Epidermal melanocyte (primary cell): ENCODE data around the gene OSBPL5.

Source experiments
- DNase-seq: peaks from one replicate; pipeline ENCODE4 v3.0.0; 2011; ENCODE audit warnings: low spot score; ENCODE audit not compliant: insufficient read length

Gene OSBPL5

DNA sequence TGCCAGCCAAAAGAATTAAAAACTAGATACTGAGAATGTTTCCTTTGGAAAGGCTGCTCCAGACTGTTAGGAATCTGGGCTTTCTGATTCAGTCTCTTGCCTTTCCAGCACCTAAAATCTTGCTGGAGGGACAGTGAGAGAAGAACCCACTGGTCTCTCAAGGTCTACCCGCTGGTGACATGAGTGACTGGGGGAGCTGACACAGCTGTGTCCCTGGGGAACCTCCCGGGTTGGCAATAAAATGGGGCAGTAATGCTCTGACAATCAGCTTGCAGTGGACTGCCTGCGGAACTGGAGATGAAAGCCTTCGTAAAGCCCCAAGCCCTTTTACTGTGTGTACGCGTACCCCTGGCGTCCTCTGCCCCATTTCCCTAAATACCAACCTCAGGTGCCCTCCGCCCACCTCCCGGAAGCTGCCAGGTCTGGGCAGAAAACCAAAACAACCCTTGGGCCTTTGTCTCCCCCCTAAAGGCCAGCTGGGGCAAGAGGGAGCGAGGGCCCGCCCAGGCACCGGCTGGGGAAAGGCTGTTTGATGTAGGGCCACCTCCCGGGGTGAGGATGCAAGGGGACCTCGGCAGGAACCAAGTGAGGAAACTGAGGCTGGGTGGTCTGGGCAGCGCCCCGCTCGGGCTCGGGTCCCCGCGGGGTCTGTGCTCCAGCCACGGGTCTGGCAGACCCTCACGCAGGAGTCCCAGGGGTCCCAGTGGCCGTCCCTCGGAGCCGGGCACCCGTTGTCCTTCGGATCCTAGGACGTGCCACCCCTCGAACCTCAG lies 108.6 kb downstream of the OSBPL5 start:
- DNase-seq = no peak

DNA sequence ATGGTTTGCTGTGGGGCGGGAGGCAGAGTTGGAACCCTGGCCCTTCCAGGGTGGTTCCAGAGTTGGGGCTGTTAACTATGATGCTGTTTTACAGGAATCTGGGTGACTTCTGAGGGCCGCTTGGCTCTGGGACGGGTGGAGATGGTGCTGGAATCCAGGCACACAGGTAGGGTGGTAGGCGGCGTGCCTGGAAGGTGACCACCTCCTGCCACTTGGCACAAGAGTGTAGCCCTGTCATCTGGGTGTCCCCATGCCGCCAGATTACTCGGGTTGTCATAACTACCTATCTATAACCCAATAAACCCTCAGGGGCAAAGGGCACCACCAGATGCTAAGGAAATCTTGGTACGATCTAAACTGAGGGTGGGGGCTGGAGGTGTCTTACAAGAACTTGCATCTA lies 109.2 kb downstream of the OSBPL5 start:
- no peak for DNase-seq

GRCh38 chr11:3052567-3052966 lies 112.5 kb downstream of the OSBPL5 start:
- no peak for DNase-seq

- DNase-seq = no peak
These were observed 113.0 kb downstream of the OSBPL5 start for GRCh38 chr11:3052109-3052479.

DNA sequence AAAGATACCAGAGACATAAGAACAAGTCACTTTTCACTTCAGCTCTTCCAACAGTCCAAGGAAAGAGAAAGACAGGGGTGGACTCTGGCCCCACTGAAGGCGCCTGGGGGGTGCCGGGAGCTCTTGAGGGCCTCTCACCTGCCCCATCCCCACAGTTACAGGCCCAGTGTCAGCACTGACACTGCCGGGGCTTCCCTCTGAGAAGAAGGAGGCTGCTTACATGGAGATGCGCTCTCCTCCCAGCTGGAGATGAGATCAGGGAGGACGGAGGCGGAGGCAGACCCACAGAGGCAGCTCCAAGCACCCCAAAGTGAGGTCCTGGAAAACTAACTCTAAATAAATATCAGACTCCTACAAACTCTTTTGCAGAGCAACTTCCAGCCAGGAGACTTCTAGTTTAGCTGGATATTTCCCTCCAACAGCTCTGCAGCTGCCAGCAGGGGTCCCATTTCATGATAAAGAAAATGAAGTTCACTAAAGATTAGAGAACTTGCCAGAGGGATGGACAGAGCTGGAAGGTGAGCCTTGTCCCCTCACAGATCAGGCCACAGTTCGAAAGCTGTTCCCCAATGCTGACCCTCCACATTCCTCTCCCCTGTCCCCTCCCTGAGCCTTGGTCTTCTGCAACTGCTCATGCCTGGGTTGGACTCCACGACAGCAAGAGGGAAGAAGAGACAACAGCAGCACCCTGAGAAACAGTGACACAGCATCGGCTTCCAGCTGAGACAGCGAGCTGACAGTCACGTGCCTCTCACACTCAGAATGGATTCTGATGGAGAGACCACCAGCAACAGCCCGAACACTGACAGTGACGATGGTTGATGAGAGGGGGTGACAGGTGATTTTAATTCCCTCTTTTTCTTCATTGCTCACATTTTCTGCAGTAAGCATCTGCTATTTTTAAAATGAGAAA lies 113.7 kb downstream of the OSBPL5 start:
- no peak for DNase-seq

DNA sequence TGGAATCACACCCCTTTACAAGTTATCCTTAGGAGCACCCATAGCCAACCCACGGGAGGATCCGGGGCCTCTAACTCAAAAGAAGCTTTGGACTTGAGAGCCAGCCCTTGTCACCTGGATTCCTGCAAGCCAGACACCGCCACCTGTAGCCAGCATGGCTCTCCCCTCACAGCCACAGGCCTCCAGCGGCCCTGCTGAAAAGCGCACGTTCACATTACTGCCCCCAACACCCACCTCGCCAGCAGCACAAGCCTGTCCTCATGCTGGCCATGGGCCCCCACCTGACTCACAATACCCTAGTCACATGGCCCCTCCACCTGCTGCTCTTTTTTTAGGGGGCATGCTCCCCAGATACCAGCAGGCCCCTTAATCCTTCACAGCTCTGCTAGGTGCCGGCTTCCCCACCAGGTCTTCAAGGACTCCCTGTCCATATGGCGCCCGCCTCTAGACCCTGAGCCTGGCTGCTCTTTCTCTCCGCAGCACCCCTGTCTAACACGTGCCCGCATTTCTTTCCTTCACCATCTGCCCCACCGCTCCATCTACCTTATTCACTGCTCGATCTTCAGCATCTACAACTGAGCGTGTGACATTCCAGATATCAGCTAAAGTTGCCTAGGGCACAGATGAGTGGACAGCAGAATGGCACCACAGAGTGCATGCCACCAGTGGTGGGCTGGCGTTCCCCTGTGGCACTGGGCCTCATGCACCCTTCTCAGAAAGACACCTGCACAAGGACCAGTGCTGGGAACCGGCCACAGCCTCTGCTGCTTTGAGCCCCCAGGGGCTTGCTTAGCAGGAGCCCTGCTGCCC lies 114.5 kb downstream of the OSBPL5 start:
- no peak for DNase-seq

DNA sequence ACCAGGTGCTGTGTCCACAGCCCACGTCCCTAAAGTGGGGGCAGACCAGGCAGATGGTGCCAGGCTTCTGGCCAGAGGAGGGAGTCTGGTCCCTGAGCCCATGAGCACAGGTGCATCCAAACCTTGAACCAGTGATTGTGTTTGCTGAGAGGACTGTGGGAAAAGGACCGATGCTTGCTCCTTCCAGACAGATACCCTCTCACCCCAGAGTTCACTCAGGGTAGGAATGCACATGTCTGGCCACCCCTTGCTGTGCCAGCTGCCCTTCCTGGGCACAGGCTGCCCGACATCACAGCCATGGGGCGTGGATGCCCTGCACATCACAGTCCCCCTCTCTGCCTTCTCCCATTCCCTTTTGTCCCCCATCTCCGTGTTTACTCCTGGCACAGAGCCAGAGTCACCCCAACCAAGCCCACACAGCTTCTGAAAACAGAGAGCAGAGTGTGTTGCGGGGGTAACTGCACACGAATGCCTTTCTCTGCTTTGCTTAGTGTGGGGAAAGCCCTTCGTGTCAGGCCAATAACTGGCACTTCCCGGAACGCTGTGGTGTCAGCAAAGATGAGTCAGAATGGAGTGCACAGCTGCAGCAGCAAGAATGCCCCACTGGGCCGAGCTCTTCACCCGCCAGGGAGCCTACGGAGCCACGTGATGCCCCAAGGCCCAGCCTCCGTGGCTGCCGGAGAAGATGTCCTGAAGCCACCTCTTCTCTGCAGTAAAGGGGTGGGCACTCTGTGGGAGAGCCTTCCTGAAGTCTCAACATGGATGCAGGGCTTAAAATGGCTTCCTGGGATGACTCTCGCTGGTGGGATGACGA lies 115.5 kb downstream of the OSBPL5 start:
- DNase-seq = peak; percentile 88

DNA sequence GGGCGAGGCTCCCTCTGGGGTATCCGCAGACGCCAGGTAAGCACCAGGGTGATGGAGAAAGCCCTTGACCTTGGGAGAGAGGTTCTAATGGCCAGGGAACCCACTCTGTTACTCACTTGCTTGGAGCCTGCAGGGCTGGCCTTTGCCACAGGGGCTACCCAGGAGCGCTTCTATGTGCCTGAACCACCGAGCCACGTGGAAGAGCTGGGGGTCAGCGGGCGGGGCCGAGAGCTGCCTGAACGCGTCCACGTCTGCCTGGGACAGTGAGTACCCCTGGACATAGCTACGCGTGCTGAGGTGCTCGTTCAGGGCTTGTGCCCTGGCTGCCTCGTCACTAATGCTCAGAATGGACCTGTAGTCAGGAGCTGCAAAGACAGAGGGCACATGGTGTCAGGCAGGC lies 117.5 kb downstream of the OSBPL5 start:
- no peak for DNase-seq

- no peak for DNase-seq
These were observed 118.5 kb downstream of the OSBPL5 start for GRCh38 chr11:3046641-3047040.

- no peak for DNase-seq
These were observed 118.9 kb downstream of the OSBPL5 start for GRCh38 chr11:3046190-3046589.

GRCh38 chr11:3044915-3045314 lies 120.2 kb downstream of the OSBPL5 start:
- no peak for DNase-seq

GRCh38 chr11:3044004-3044403 lies 121.1 kb downstream of the OSBPL5 start:
- DNase-seq = no peak

GRCh38 chr11:3043315-3043871 lies 121.7 kb downstream of the OSBPL5 start:
- no peak for DNase-seq

- DNase-seq = no peak
These were observed 122.4 kb downstream of the OSBPL5 start for GRCh38 chr11:3042496-3043314.

DNA sequence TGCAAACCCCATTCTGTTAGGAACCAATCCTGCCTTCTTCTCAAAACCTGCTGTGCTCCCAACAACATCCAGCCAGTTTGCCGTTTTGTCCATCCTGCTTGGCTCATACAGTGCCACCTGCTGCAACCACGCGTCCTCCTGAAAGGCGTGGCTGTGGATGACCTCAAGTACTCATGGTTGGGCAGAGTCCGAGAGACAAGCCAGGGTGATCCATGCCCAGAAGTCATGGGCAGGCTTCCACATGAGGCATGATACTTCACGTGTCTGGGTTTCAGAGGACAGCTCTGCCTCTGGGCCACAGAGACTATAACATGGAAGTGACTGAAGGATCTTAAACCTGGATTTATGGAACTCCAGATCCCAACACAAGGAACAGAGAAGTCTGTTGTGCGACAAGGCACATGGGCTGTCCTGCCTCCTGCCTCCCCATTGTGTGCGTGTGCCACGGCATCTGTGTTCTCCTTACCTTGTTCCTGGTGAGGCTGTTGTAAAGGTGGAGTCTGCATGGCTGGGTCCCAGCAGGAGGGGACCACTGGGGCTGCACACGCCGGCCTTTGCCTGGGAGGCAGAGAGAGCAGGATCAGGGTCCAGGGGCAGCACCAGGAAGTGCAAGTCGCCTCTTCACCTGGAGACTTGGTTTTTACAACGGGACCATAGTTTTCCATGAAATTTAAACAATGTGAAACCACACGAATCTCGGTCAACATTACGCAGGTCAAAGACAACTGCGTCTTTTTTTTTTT lies 123.2 kb downstream of the OSBPL5 start:
- DNase-seq = no peak

DNA sequence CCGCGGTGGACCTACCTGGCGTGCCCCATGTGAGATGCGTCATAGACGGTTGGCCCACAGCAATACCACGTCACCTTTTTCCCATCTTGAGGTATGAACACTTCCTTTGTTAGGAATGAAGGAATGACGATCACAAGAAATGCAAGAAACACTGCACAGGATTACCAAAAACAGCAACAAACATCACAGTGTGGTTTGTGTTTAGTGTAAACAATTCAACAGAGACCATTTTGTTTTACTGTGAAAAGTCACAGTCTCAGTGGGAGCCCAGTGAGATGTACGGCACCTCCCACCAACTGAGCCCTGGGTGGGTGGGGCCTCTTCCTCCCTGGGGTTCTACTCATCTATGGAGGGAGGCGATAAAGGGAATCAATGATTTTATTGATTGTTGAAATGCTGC lies 124.2 kb downstream of the OSBPL5 start:
- DNase-seq = no peak

DNA sequence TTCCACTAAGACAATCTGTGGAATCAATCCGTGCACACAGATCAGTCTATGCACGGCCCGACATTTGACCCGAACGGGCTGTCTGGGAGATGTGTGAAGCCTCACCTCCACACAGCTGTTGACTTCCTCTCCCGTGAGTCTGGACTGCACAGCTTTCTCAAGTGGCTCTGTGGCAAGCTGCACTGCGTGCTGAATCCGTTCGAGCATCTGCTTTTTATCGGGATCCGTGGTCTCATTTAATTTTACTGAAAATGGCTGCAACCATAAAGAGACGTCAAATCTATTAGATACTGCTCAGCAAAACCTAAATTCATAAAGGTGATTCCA lies 127.2 kb downstream of the OSBPL5 start:
- DNase-seq = no peak
